GM12878 (cell line): Measurements from ENCODE around the gene COL5A1. TPM values are rescaled to one million over a fixed set of nuclear protein-coding genes. Genes with fewer than 3 reads are reported as not detected.

Experiments used
- ATAC-seq: fragments of 200-7000 bp; cut with Tn5 transposase; 3 replicates; pipeline ENCODE4 v1.9.1; 2020; ENCODE audit warnings: mild to moderate bottlenecking, moderate library complexity
- BruUV-seq: library from RNA; stranded (reverse); fragments of 400-500 nt; replicated peaks from 2 replicates; lab custom pipeline; 2021; lab: Mats Ljungman, UMichigan
- CTCF ChIA-PET: fragments of 300-600 bp; sonication (Branson Sonifier 250); formaldehyde crosslinking; extraction: SDS; loops from one replicate; lab custom pipeline; 2021; ENCODE audit warnings: inconsistent platforms; lab: Yijun Ruan, JAX
- POLR2A ChIA-PET: fragments of 350-600 bp; formaldehyde crosslinking; extraction: SDS; loops from one replicate; lab custom pipeline; 2021; ENCODE audit warnings: inconsistent platforms; lab: Charles Lee
- RAD21 ChIA-PET: fragments of 300-600 bp; sonication (Branson Sonifier 250); formaldehyde crosslinking; loops from one replicate; lab custom pipeline; 2023; ENCODE audit warnings: antibody characterized with exemption; ENCODE audit not compliant: unreplicated experiment; lab: Charles Lee
- SMC1A ChIA-PET: fragments of 300-600 bp; sonication (Branson Sonifier 250); formaldehyde crosslinking; loops from one replicate; lab custom pipeline; 2023; ENCODE audit not compliant: unreplicated experiment, uncharacterized antibody; lab: Charles Lee
- DNase-seq: peaks from one replicate; pipeline ENCODE4 v3.0.0-alpha.2; 2011; ENCODE audit warnings: low read depth, low spot score
- FAIRE-seq: peaks from 3 replicates; lab custom pipeline; 2011; peaks lifted over from hg19 to GRCh38; lab: Jason Lieb, UNC
- H2AFZ ChIP-seq: 2 replicates; pipeline ENCODE4 v1.6.0; 2011; ENCODE audit warnings: low read depth, low read length, control low read depth; ENCODE audit not compliant: control insufficient read depth
- H3K27ac ChIP-seq: 2 replicates; pipeline ENCODE4 v1.5.1; 2011; ENCODE audit warnings: control low read depth; ENCODE audit not compliant: control insufficient read depth, insufficient read depth
- H3K27me3 ChIP-seq, 2 experiments: replicated peaks in 1 of 2; 2 replicates each; pipeline versions ENCODE4 v1.6.0 to v1.6.1; 2011; ENCODE audit warnings: low read length in 1 of 2; ENCODE audit not compliant: control insufficient read depth in 2 of 2, insufficient read depth in 2 of 2
- H3K36me3 ChIP-seq, 2 experiments: 2 replicates each; pipeline ENCODE4 v1.5.1; 2011; ENCODE audit warnings: low read length in 1 of 2; ENCODE audit not compliant: control insufficient read depth in 2 of 2, insufficient read depth in 2 of 2
- H3K4me1 ChIP-seq: 2 replicates; pipeline ENCODE4 v1.6.1; 2011; ENCODE audit warnings: mild to moderate bottlenecking, low read length, moderate library complexity, mixed read lengths; ENCODE audit not compliant: control insufficient read depth, insufficient read depth
- H3K4me2 ChIP-seq: 2 replicates; pipeline ENCODE4 v1.6.0; 2011; ENCODE audit warnings: control low read depth; ENCODE audit not compliant: control insufficient read depth, insufficient read depth
- H3K4me3 ChIP-seq: fragments of 200-600 bp; sonication (generic); 2 replicates; pipeline ENCODE4 v1.5.1; 2016
- H3K79me2 ChIP-seq: 2 replicates; pipeline ENCODE4 v1.6.0; 2011; ENCODE audit warnings: low read length; ENCODE audit not compliant: control insufficient read depth, insufficient read depth
- H3K9ac ChIP-seq: 2 replicates; pipeline ENCODE4 v1.8.0; 2011; ENCODE audit warnings: low read length, control low read depth, mixed read lengths; ENCODE audit not compliant: control insufficient read depth, insufficient read depth
- H3K9me3 ChIP-seq: replicated peaks from 3 replicates; pipeline ENCODE4 v1.5.1; 2011; ENCODE audit warnings: mild to moderate bottlenecking, low read length; ENCODE audit not compliant: control insufficient read depth, insufficient read depth
- H4K20me1 ChIP-seq: 2 replicates; pipeline ENCODE4 v1.6.0; 2011; ENCODE audit not compliant: control insufficient read depth, insufficient read depth
- ATF7 ChIP-seq: fragments of 450-650 bp; IDR thresholded peaks from 2 replicates; pipeline ENCODE4 v1.6.1; 2016; ENCODE audit warnings: low read depth, mild to moderate bottlenecking
- BACH1 ChIP-seq: fragments of 450-650 bp; IDR thresholded peaks from 2 replicates; pipeline ENCODE4 v1.6.1; 2017; ENCODE audit warnings: mild to moderate bottlenecking, borderline replicate concordance
- CBFB ChIP-seq: IDR thresholded peaks from 2 replicates; pipeline ENCODE4 v1.6.1; 2016; ENCODE audit warnings: antibody characterized with exemption, low read depth
- EGR1 ChIP-seq, 2 experiments: IDR thresholded peaks; 1 replicate in 1 of 2; 2 replicates in 1 of 2; pipeline ENCODE4 v1.6.1; 2011 to 2012; ENCODE audit warnings: low read depth in 2 of 2, low read length in 2 of 2, borderline replicate concordance in 1 of 2, mild to moderate bottlenecking in 1 of 2, moderate library complexity in 1 of 2
- FOS ChIP-seq: IDR thresholded peaks from 3 replicates; pipeline ENCODE4 v1.6.1; 2011; ENCODE audit warnings: borderline replicate concordance; ENCODE audit not compliant: insufficient read length; ENCODE audit errors: extremely low read depth
- NR2F1 ChIP-seq: fragments of 450-650 bp; conservative IDR thresholded peaks from 2 replicates; pipeline ENCODE4 v1.6.1; 2017; ENCODE audit warnings: mild to moderate bottlenecking
- SIN3A ChIP-seq: IDR thresholded peaks from 2 replicates; pipeline ENCODE4 v1.6.1; 2012; ENCODE audit warnings: low read depth, low read length, improper control_type of control experiment
- SP1 ChIP-seq: IDR thresholded peaks from one replicate; pipeline ENCODE4 v1.6.1; 2011; ENCODE audit warnings: low read depth, low read length
- SREBF2 ChIP-seq: IDR thresholded peaks from 2 replicates; pipeline ENCODE4 v1.6.1; 2012; ENCODE audit warnings: mild to moderate bottlenecking, low read length
- TARDBP ChIP-seq: IDR thresholded peaks from 2 replicates; pipeline ENCODE4 v1.6.1; 2016; ENCODE audit warnings: borderline replicate concordance
- ZNF217 ChIP-seq: fragments of 450-650 bp; IDR thresholded peaks from 2 replicates; pipeline ENCODE4 v1.6.1; 2017; ENCODE audit warnings: antibody characterized with exemption, mild to moderate bottlenecking
- ZZZ3 ChIP-seq: IDR thresholded peaks from 2 replicates; pipeline ENCODE4 v1.6.1; 2011; ENCODE audit warnings: low read depth; ENCODE audit not compliant: control insufficient read depth, insufficient read length
- WGBS: methylation state at CpG from one replicate; pipeline ENCODE4 v1.1.6; 2016; ENCODE audit warnings: low lambda C conversion rate; ENCODE audit not compliant: insufficient replicate concordance, insufficient coverage; ENCODE audit errors: missing lambda C conversion rate; 5-methylcytosine and 5-hydroxymethylcytosine counted together
- in situ Hi-C: fragments of 300-500 bp; cut with MboI; formaldehyde crosslinking; loops from 9 replicates; pipeline ENCODE4 v1.14.3; 2018; ENCODE audit warnings: mixed read lengths
- intact Hi-C: fragments of 100-400 bp; cut with micrococcal nuclease; formaldehyde crosslinking; loops from one replicate; pipeline ENCODE4 v1.14.2; 2022; ENCODE audit not compliant: unreplicated experiment
- polyA plus RNA-seq, 11 experiments: library from polyadenylated mRNA; depleted of rRNA in 4 of 11; unstranded in 6 of 11; stranded (reverse) in 5 of 11; fragments of >200 nt; fragmentation: Nextera tagmentation in 4 of 11; fragmentation: Illumina TruSeq in 1 of 11; extraction: Ambion mirVana in 4 of 11; extraction: Trizol in 1 of 11; gene quantifications; 1 replicate in 1 of 11; 2 replicates in 10 of 11; pipeline versions ENCODE4 v1.2.1 to v1.2.3, GENCODE V29; 2011 to 2016; ENCODE audit warnings: inconsistent platforms in 2 of 11, missing spikeins in 2 of 11, low read depth in 1 of 11
- total RNA-seq, 4 experiments: library from RNA; depleted of rRNA in 3 of 4; stranded (reverse); fragments of >200 nt in 3 of 4; fragmentation: Illumina TruSeq in 1 of 4; extraction: Trizol in 1 of 4; gene quantifications; 2 replicates each; pipeline versions ENCODE4 v1.2.1 to v1.2.3, GENCODE V29; 2013 to 2021
- TF ChIP-seq, protein P1 (sequence below): fragments of 450-650 bp; formaldehyde crosslinking; IDR thresholded peaks from 2 replicates; pipeline ENCODE4 v1.4.0; 2020; ENCODE audit warnings: mild to moderate bottlenecking, moderate library complexity
- TF ChIP-seq, protein P2 (sequence below): IDR thresholded peaks from 2 replicates; pipeline ENCODE4 v1.6.1; 2011; ENCODE audit warnings: low read depth, low read length, improper control_type of control experiment, borderline replicate concordance
- TF ChIP-seq, protein P3 (sequence below): IDR thresholded peaks from 2 replicates; pipeline ENCODE4 v1.6.1; 2012; ENCODE audit warnings: low read depth, low read length, improper control_type of control experiment
- TF ChIP-seq, protein P4 (sequence below): IDR thresholded peaks from 2 replicates; pipeline ENCODE4 v1.6.1; 2011; ENCODE audit warnings: borderline replicate concordance, low read depth, mild to moderate bottlenecking, moderate library complexity, mixed read lengths, low read length; ENCODE audit not compliant: insufficient read depth; ENCODE audit errors: extremely low read length
- TF ChIP-seq, protein P5 (sequence below): fragments of 450-650 bp; IDR thresholded peaks from 2 replicates; pipeline ENCODE4 v1.6.1; 2014; ENCODE audit warnings: mild to moderate bottlenecking

Gene COL5A1
- total and polyA plus RNA-seq, 10 of the 15 experiments (the other 5 are each of a cell fraction or from before 2014, with no cell fraction given), result under 0.01 to 0.15 (median 0.13) TPM; not detected in 4

DNA sequence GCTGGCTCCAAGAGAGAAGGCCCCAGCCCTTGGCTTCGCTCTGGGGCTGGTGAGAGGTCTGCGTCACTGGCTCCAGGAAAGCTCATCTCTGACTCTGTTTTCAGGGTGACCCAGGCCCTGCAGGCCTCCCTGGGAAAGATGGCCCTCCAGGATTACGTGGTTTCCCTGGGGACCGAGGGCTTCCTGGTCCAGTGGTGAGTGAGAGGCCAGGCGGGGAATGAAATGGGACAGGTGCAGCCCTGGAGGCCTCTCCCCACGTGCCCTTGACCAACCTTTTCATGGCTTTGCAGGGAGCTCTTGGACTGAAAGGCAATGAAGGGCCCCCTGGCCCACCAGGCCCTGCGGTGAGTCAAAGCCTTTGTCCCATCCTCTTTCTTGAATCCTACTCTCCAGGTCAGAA, 163.3 kb downstream of the COL5A1 start:
- FAIRE-seq (no peak), ATAC-seq (no peak), DNase-seq (no peak)
- 29% methylated on average over 6 of the region's 7 CpGs for WGBS
- no peaks in the 10 kb centered on the region for H3K4me1 ChIP-seq
- intact Hi-C loops (no loop called here), in situ Hi-C loops (no loop called here)
- no peaks in the 10 kb centered on the region for H3K9me3 ChIP-seq
- no peak overlapping the region for H2AFZ ChIP-seq
- H3K79me2 ChIP-seq, result no peaks in the 10 kb centered on the region
- CTCF ChIA-PET, result no interaction called here
- no peaks in the 10 kb centered on the region for H3K36me3 ChIP-seq
- H3K4me3 ChIP-seq, result no peak overlapping the region
- H3K27me3 ChIP-seq, result no peaks in the 10 kb centered on the region; a peak in 2 of 4 replicates
- H3K4me2 ChIP-seq, result no peak overlapping the region
- no peaks in the 10 kb centered on the region; the same call in 1 of the 2 replicates for H4K20me1 ChIP-seq
- no peak overlapping the region for H3K9ac ChIP-seq
- TF ChIP-seq CBFB, result no peak
- TF ChIP-seq, protein P1, sequence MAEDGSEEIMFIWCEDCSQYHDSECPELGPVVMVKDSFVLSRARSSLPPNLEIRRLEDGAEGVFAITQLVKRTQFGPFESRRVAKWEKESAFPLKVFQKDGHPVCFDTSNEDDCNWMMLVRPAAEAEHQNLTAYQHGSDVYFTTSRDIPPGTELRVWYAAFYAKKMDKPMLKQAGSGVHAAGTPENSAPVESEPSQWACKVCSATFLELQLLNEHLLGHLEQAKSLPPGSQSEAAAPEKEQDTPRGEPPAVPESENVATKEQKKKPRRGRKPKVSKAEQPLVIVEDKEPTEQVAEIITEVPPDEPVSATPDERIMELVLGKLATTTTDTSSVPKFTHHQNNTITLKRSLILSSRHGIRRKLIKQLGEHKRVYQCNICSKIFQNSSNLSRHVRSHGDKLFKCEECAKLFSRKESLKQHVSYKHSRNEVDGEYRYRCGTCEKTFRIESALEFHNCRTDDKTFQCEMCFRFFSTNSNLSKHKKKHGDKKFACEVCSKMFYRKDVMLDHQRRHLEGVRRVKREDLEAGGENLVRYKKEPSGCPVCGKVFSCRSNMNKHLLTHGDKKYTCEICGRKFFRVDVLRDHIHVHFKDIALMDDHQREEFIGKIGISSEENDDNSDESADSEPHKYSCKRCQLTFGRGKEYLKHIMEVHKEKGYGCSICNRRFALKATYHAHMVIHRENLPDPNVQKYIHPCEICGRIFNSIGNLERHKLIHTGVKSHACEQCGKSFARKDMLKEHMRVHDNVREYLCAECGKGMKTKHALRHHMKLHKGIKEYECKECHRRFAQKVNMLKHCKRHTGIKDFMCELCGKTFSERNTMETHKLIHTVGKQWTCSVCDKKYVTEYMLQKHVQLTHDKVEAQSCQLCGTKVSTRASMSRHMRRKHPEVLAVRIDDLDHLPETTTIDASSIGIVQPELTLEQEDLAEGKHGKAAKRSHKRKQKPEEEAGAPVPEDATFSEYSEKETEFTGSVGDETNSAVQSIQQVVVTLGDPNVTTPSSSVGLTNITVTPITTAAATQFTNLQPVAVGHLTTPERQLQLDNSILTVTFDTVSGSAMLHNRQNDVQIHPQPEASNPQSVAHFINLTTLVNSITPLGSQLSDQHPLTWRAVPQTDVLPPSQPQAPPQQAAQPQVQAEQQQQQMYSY (CRISPR knock-in tag), result no peak
- TF ChIP-seq, protein P2, sequence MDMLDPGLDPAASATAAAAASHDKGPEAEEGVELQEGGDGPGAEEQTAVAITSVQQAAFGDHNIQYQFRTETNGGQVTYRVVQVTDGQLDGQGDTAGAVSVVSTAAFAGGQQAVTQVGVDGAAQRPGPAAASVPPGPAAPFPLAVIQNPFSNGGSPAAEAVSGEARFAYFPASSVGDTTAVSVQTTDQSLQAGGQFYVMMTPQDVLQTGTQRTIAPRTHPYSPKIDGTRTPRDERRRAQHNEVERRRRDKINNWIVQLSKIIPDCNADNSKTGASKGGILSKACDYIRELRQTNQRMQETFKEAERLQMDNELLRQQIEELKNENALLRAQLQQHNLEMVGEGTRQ, result no peak
- no peak for TF ChIP-seq FOS
- no peak for TF ChIP-seq EGR1 (IDR thresholded peaks at IDR 0.05; ENCODE audit: borderline replicate concordance in 1 of 2, low read depth in 2 of 2, low read length in 2 of 2)
- TF ChIP-seq, protein P3, sequence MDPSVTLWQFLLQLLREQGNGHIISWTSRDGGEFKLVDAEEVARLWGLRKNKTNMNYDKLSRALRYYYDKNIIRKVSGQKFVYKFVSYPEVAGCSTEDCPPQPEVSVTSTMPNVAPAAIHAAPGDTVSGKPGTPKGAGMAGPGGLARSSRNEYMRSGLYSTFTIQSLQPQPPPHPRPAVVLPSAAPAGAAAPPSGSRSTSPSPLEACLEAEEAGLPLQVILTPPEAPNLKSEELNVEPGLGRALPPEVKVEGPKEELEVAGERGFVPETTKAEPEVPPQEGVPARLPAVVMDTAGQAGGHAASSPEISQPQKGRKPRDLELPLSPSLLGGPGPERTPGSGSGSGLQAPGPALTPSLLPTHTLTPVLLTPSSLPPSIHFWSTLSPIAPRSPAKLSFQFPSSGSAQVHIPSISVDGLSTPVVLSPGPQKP, result no peak
- TF ChIP-seq ATF7, result no peak
- no peak for TF ChIP-seq ZNF217
- TF ChIP-seq SP1, result no peak
- TF ChIP-seq, protein P4, sequence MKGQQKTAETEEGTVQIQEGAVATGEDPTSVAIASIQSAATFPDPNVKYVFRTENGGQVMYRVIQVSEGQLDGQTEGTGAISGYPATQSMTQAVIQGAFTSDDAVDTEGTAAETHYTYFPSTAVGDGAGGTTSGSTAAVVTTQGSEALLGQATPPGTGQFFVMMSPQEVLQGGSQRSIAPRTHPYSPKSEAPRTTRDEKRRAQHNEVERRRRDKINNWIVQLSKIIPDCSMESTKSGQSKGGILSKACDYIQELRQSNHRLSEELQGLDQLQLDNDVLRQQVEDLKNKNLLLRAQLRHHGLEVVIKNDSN, result no peak
- no peak for TF ChIP-seq SREBF2
- no peak for TF ChIP-seq TARDBP
- TF ChIP-seq NR2F1, result no peak
- TF ChIP-seq, protein P5, sequence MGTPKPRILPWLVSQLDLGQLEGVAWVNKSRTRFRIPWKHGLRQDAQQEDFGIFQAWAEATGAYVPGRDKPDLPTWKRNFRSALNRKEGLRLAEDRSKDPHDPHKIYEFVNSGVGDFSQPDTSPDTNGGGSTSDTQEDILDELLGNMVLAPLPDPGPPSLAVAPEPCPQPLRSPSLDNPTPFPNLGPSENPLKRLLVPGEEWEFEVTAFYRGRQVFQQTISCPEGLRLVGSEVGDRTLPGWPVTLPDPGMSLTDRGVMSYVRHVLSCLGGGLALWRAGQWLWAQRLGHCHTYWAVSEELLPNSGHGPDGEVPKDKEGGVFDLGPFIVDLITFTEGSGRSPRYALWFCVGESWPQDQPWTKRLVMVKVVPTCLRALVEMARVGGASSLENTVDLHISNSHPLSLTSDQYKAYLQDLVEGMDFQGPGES, result no peak
- no peak for TF ChIP-seq ZZZ3
- no peak for TF ChIP-seq BACH1
- TF ChIP-seq SIN3A, result no peak
- TF ChIP-seq, all 136 proteins: peak for 0
- ChIA-PET RAD21 (no interaction called here), POLR2A (no interaction called here), SMC1A (no interaction called here)
- no peak overlapping the region for H3K27ac ChIP-seq
- BruUV-seq, result no TSS peak
